ENCODE data around the gene PRMT1.
"Not testable (repeated sequence)": the region's sequence is repeated elsewhere in the genome, so short reads cannot be mapped to it uniquely, and the experiment has no call there.

The PRMT1 gene

GRCh38 chr19:49696115-49696514 is 19.0 kb downstream of the PRMT1 start:
- FAIRE-seq: no peak
- DNase-seq (ENCODE audit: insufficient read length, low spot score): no peak
- no peak for TF ChIP-seq POLR2A (IDR thresholded peaks at IDR 0.05; ENCODE audit: low read depth, low read length)

DNA sequence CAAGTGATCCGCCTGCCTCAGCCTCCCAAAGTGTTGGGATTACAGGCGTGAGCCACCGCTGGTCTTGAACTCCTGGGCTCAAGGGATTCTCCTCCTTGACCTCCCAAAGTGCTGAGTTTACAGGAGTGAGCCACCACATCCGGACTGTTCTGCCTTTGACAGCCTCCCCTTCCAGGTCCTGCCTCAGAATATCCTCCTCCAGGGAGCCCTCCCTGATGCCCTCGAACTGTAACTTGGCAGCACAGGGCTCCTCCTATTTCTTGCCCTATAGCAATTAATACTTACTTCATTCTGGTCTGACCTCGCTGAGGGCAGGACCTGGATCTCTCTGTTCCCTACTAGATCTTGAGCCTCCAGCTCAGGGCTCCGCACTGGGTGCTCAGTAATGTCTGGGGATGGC is 19.8 kb downstream of the PRMT1 start:
- FAIRE-seq (no peak), DNase-seq (ENCODE audit: insufficient read length, low spot score) (no peak)
- TF ChIP-seq POLR2A (IDR thresholded peaks at IDR 0.05; ENCODE audit: low read depth, low read length): no peak

- FAIRE-seq: no peak
- no peak for DNase-seq (ENCODE audit: insufficient read length, low spot score)
- no peak for TF ChIP-seq POLR2A (IDR thresholded peaks at IDR 0.05; ENCODE audit: low read depth, low read length)
Observed at GRCh38 chr19:49699364-49699763, 22.3 kb downstream of the PRMT1 start.

GRCh38 chr19:49700563-49700962 is 23.5 kb downstream of the PRMT1 start:
- no peak for FAIRE-seq
- TF ChIP-seq POLR2A (IDR thresholded peaks at IDR 0.05; ENCODE audit: low read depth, low read length): no peak
- DNase-seq (ENCODE audit: insufficient read length, low spot score): no peak

- FAIRE-seq (no peak), DNase-seq (ENCODE audit: insufficient read length, low spot score) (no peak)
- TF ChIP-seq POLR2A (IDR thresholded peaks at IDR 0.05; ENCODE audit: low read depth, low read length): no peak
Observed at GRCh38 chr19:49701271-49701786, 24.3 kb downstream of the PRMT1 start.

GRCh38 chr19:49704888-49705642 is 28.0 kb downstream of the PRMT1 start:
- DNase-seq (ENCODE audit: insufficient read length, low spot score) (no peak), FAIRE-seq (no peak)
- TF ChIP-seq POLR2A (IDR thresholded peaks at IDR 0.05; ENCODE audit: low read depth, low read length): no peak

- no peak for FAIRE-seq
- no peak for TF ChIP-seq POLR2A (IDR thresholded peaks at IDR 0.05; ENCODE audit: low read depth, low read length)
Observed at GRCh38 chr19:49705919-49706318, 28.8 kb downstream of the PRMT1 start.

DNA sequence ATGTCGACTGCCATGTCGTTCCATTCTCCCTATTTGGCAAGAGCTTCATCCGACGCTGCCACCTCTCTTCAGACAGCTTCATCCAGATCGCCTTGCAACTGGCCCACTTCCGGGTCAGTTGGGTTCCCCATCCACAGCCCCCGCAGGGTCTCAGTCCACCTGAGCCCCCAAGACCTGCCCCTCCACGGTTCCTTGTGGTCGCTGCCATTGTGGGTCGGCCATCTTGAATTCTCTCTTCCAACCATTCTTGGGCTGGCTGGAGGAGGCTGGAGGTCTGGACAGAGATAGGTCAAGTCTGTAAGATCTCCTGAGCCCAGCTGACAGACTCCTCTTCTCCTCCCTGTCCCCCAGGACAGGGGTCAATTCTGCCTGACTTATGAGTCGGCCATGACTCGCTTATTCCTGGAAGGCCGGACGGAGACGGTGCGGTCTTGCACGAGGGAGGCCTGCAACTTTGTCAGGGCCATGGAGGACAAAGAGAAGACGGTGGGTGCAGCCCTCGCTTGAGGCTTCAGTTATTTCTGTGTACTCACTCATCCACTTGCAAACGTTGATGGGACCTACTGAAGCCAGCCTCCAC is 33.4 kb downstream of the PRMT1 start:
- DNase-seq (ENCODE audit: insufficient read length, low spot score) (no peak), FAIRE-seq (no peak)
- TF ChIP-seq POLR2A (IDR thresholded peaks at IDR 0.05; ENCODE audit: low read depth, low read length): no peak

More at GRCh38 chr19:49705919-49706318, 28.8 kb downstream of the PRMT1 start:
- no peak for DNase-seq (ENCODE audit: insufficient read length, low spot score)

- FAIRE-seq (no peak), DNase-seq (ENCODE audit: insufficient read length, low spot score) (peak; percentile 68)
- no peak for TF ChIP-seq POLR2A (IDR thresholded peaks at IDR 0.05; ENCODE audit: low read depth, low read length)
Observed at GRCh38 chr19:49712397-49712859, 35.4 kb downstream of the PRMT1 start.

- FAIRE-seq (no peak), DNase-seq (ENCODE audit: insufficient read length, low spot score) (no peak)
- no peak for TF ChIP-seq POLR2A (IDR thresholded peaks at IDR 0.05; ENCODE audit: low read depth, low read length)
Observed at GRCh38 chr19:49713236-49713845, 36.3 kb downstream of the PRMT1 start.

DNA sequence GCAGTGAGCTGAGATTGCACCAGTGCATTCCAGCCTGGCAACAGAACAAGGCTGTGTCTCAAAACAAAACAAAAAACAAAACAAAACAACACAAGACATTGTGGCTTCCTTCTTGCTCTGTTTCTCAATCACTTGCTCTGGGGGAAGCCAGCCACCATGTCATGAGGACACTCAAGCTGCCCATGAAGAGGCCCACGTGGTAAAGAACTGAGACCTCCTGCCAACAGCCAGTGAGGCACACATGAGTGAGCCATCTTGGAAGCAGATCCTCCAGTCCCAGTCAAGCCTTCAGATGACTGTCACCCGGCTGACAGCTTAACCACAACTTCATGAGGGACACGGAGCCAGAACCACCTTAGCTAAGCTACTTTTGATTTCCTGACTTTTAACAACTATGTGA is 39.1 kb downstream of the PRMT1 start:
- no peak for TF ChIP-seq POLR2A (IDR thresholded peaks at IDR 0.05; ENCODE audit: low read depth, low read length)
- no peak for DNase-seq (ENCODE audit: insufficient read length, low spot score)
- no peak for FAIRE-seq

DNA sequence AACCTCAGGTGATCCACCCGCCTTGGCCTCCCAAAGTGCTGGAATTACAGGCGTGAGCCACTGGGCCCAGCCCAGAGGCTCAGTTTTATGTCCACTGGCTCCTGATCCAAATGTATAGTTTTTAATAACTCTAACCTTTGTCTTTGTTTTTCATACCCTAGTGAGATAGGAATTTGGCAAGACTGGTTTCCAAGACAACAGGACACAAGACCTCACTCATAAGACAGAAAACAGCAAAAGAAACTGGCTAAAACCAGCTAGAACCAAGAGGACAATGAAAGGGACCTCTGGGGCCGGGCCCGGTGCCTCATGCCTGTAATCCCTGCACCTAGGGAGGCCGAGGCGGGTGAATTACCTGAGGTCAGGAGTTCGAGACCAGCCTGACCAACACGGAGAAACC is 41.4 kb downstream of the PRMT1 start:
- FAIRE-seq (no peak), DNase-seq (ENCODE audit: insufficient read length, low spot score) (no peak)
- TF ChIP-seq POLR2A (IDR thresholded peaks at IDR 0.05; ENCODE audit: low read depth, low read length): no peak

DNA sequence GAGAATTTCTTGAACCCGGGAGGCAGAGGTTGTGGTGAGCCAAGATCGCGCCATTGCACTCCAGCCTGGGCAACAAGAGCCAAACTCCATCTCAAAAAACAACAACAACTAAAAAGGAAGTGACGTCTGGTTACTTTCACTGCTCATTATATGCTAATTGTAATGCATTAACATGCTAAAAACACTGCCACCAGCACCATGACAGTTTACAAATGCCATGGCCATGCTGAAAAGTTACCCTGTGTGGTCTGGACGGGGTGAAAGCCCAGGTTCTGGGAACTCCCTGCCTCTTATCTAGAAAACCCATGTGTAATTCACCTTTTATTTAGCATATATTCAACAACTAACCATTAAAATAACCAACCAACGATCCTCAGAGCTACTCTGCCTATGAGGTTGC is 41.9 kb downstream of the PRMT1 start:
- DNase-seq (ENCODE audit: insufficient read length, low spot score) (no peak), FAIRE-seq (no peak)
- TF ChIP-seq POLR2A (IDR thresholded peaks at IDR 0.05; ENCODE audit: low read depth, low read length): no peak

DNA sequence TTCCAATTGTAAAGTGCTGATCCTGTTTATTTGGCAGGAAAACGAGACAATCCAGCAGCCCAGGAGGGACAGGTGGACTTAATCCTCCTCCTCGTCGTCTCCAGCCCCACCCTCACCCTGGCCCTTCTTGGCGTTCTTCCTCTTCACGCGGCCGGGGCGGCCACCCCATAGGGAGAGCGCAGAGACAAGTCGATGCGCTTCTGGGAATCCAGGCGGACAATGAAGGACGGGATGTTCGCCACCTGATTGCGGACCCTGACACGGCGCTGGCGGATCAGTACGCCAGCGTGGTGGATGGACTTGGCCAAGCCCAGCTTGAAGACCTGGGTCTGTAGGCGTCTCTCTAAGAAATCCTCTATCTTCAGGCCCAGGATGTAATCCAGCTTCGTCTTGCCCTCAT is 42.3 kb downstream of the PRMT1 start:
- FAIRE-seq; DNase-seq (ENCODE audit: insufficient read length, low spot score): not testable (repeated sequence)

All from H54 (cell line).